ENCODE results near the gene GSTM2. TPM values are rescaled to one million over a fixed set of nuclear protein-coding genes. Genes with fewer than 3 reads are reported as not detected.
"Not testable (repeated sequence)": the region's sequence is repeated elsewhere in the genome, so short reads cannot be mapped to it uniquely, and the experiment has no call there.

The GSTM2 gene
- total RNA-seq, 1 experiment from 2014 or later, result 5.9 TPM

DNA sequence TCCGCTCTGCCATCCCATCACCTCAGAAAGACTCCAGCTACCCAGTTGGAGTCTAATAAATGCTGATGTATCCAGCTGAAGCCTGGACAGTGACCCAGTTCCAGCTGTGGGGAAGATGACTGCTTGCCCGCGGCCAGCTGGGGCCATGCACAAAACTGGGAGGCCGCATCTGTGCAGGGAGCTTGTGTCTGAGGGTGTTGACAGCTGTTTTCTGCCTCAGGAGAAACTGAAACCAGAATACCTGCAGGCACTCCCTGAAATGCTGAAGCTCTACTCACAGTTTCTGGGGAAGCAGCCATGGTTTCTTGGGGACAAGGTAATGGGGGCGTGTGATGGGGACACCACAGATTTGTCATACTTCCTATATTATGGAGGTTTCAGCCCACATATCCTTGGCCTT, 3.2 kb downstream of the GSTM2 start:
- ATAC-seq, result no peak
- ChIA-PET POLR2A (no interaction called here), CTCF (no interaction called here)

DNA sequence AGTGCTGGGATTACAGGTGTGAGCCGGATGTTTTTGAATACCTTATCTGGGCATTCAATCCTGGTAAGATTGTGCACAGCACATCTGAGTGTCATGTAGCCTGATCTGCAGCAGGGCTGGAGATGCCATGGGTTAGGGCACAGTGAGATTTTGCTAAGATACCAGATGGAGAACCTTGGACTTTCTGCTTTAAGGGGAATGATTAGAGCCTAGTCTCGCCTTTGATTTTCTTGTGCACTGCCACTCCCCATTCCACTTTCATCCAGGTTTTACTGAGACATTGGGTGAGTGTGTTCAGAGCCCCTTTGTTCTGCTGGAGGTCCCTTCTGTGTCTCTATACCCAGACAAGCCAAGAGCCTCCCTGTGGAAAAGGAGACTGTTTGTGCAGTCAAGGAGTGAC, 6.0 kb downstream of the GSTM2 start:
- H3K4me3 ChIP-seq (replicated peaks in 1 of 2; ENCODE audit: low read depth in 1 of 2, low read length in 2 of 2); H4K20me1 ChIP-seq (ENCODE audit: insufficient read depth); H3K36me3 ChIP-seq (ENCODE audit: control insufficient read depth in 1 of 2, insufficient read depth in 2 of 2, low read length in 2 of 2); H3K4me1 ChIP-seq (ENCODE audit: control insufficient read depth in 1 of 2, insufficient read depth in 2 of 2, low read length in 2 of 2); BruUV-seq (replicated peaks); H3K79me2 ChIP-seq (ENCODE audit: insufficient read depth, low read length); CTCF ChIA-PET; H3K27ac ChIP-seq (ENCODE audit: low read depth, low read length); ATAC-seq; RAD21 ChIA-PET (ENCODE audit: low non-redundant PET in 1 of 2, low total read pairs in 2 of 2, uncharacterized antibody in 2 of 2, unreplicated experiment in 2 of 2); H3K9me2 ChIP-seq (ENCODE audit: insufficient read depth); POLR2A ChIA-PET; H3K9ac ChIP-seq (ENCODE audit: low read length); DNase-seq (ENCODE audit: low read depth, low spot score); H3K4me2 ChIP-seq (ENCODE audit: low read length); H2AFZ ChIP-seq (ENCODE audit: low read depth, low read length, poor library complexity, severe bottlenecking); H3K9me3 ChIP-seq (ENCODE audit: control insufficient read depth in 1 of 2, insufficient read depth in 1 of 2, low read depth in 1 of 2, low read length in 2 of 2); H3K27me3 ChIP-seq (ENCODE audit: insufficient read depth, low read length): not testable (repeated sequence)
- intact Hi-C loops (cut with micrococcal nuclease), result loop anchor here (5.0 kb wide), 1 partner anchor 33 kb away; no protein-coding TSS in a partner anchor

More for the DNA sequence above, 3.2 kb downstream of the GSTM2 start:
- intact Hi-C loops (cut with micrococcal nuclease), result loop anchor here (5.0 kb wide), 1 partner anchor 36 kb away; no protein-coding TSS in a partner anchor
- Histone ChIP-seq H3K9me3 (ENCODE audit: control insufficient read depth in 1 of 2, insufficient read depth in 1 of 2, low read depth in 1 of 2, low read length in 2 of 2) (no peaks in the 10 kb centered on the region), H3K9ac (ENCODE audit: low read length) (no peak overlapping the region), H3K9me2 (ENCODE audit: insufficient read depth) (no peaks in the 10 kb centered on the region), H3K4me3 (replicated peaks in 1 of 2; ENCODE audit: low read depth in 1 of 2, low read length in 2 of 2) (no peak overlapping the region), H3K27me3 (ENCODE audit: insufficient read depth, low read length) (no peaks in the 10 kb centered on the region), H3K4me1 (ENCODE audit: control insufficient read depth in 1 of 2, insufficient read depth in 2 of 2, low read length in 2 of 2) (no peaks in the 10 kb centered on the region), H3K36me3 (ENCODE audit: control insufficient read depth in 1 of 2, insufficient read depth in 2 of 2, low read length in 2 of 2) (no peaks in the 10 kb centered on the region), H4K20me1 (ENCODE audit: insufficient read depth) (no peaks in the 10 kb centered on the region), H2AFZ (ENCODE audit: low read depth, low read length, poor library complexity, severe bottlenecking) (no peak overlapping the region), H3K79me2 (ENCODE audit: insufficient read depth, low read length) (no peaks in the 10 kb centered on the region), H3K27ac (ENCODE audit: low read depth, low read length) (no peak overlapping the region), H3K4me2 (ENCODE audit: low read length) (no peak overlapping the region)
- RAD21 ChIA-PET (ENCODE audit: low non-redundant PET in 1 of 2, low total read pairs in 2 of 2, uncharacterized antibody in 2 of 2, unreplicated experiment in 2 of 2), result no interaction called here
- DNase-seq (ENCODE audit: low read depth, low spot score), result no peak
- TF ChIP-seq CEBPB (IDR thresholded peaks at IDR 0.05; ENCODE audit: low read depth), result no peak
- TF ChIP-seq, protein P1, sequence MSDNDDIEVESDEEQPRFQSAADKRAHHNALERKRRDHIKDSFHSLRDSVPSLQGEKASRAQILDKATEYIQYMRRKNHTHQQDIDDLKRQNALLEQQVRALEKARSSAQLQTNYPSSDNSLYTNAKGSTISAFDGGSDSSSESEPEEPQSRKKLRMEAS (IDR thresholded peaks at IDR 0.05), result no peak
- no peak for TF ChIP-seq SP1 (IDR thresholded peaks at IDR 0.05; ENCODE audit: low read depth)
- no peak for TF ChIP-seq POLR2A (IDR thresholded peaks at IDR 0.05; ENCODE audit: borderline replicate concordance, extremely low read depth, insufficient read depth, insufficient read length)
- no peak for TF ChIP-seq ZFX (IDR thresholded peaks at IDR 0.05)
- TF ChIP-seq YY1 (IDR thresholded peaks at IDR 0.05; ENCODE audit: extremely low read depth, insufficient replicate concordance, low read depth, low read length), result no peak
- TF ChIP-seq CBX3 (IDR thresholded peaks at IDR 0.05; ENCODE audit: low read depth), result no peak
- TF ChIP-seq POLR2AphosphoS5 (IDR thresholded peaks at IDR 0.05; ENCODE audit: low read depth, low read length), result no peak
- no peak for TF ChIP-seq TCF7L2 (IDR thresholded peaks at IDR 0.05; ENCODE audit: borderline replicate concordance, extremely low read depth, insufficient read depth, insufficient read length)
- no peak for TF ChIP-seq EZH2phosphoT487 (IDR thresholded peaks at IDR 0.05; ENCODE audit: borderline replicate concordance)
- no peak for TF ChIP-seq FOSL1 (IDR thresholded peaks at IDR 0.05; ENCODE audit: low read depth)
- TF ChIP-seq EGR1 (IDR thresholded peaks at IDR 0.05; ENCODE audit: low read depth), result no peak
- TF ChIP-seq JUND (IDR thresholded peaks at IDR 0.05), result no peak
- no peak for TF ChIP-seq ELF1 (IDR thresholded peaks at IDR 0.05; ENCODE audit: borderline replicate concordance, low read depth)
- no TSS peak for BruUV-seq (replicated peaks)

DNA sequence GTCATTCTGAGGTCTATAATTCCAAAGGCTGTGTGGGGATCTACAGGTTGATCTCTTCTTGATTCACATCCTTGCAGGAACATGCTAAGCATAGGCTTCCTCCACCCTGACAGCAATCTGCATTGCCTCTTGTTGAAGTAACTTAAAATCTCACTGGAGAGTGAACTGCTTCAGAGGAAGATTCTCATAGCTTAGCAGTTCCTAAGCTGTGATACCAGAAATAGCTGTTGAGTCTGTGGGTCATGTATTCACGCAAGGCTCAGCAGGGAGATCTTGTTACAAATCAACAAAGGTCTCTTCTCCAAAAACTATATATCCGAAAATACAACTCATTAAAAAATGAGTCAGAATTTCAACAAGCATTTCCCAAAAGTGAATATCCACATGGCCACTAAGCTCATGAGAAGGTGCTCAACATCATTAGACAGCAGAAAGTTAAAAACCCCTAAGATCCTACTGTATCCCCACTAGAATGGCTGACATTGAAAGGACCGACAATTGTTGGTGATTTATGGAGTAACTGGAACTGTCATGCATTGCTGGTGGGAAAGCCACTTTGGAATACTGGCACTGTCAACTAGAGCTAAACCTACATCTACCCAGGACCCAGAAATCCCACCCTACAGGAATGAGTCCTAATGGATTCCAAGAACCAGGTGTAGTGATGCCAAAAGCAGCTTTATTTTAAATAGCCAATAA, 9.0 kb downstream of the GSTM2 start:
- H3K27me3 ChIP-seq (ENCODE audit: insufficient read depth, low read length); H3K4me3 ChIP-seq (replicated peaks in 1 of 2; ENCODE audit: low read depth in 1 of 2, low read length in 2 of 2); H3K27ac ChIP-seq (ENCODE audit: low read depth, low read length); H3K9me3 ChIP-seq (ENCODE audit: control insufficient read depth in 1 of 2, insufficient read depth in 1 of 2, low read depth in 1 of 2, low read length in 2 of 2); H4K20me1 ChIP-seq (ENCODE audit: insufficient read depth); CTCF ChIA-PET; H3K79me2 ChIP-seq (ENCODE audit: insufficient read depth, low read length); POLR2A ChIA-PET; H3K9me2 ChIP-seq (ENCODE audit: insufficient read depth); H3K36me3 ChIP-seq (ENCODE audit: control insufficient read depth in 1 of 2, insufficient read depth in 2 of 2, low read length in 2 of 2); DNase-seq (ENCODE audit: low read depth, low spot score); H3K4me1 ChIP-seq (ENCODE audit: control insufficient read depth in 1 of 2, insufficient read depth in 2 of 2, low read length in 2 of 2); H3K9ac ChIP-seq (ENCODE audit: low read length); RAD21 ChIA-PET (ENCODE audit: low non-redundant PET in 1 of 2, low total read pairs in 2 of 2, uncharacterized antibody in 2 of 2, unreplicated experiment in 2 of 2); H3K4me2 ChIP-seq (ENCODE audit: low read length); ATAC-seq; H2AFZ ChIP-seq (ENCODE audit: low read depth, low read length, poor library complexity, severe bottlenecking); intact Hi-C loops (cut with micrococcal nuclease); BruUV-seq (replicated peaks): not testable (repeated sequence)
